GM21786 (cell line): ENCODE data around the gene TANGO2.

Source experiments
- ATAC-seq: cut with Tn5 transposase; IDR thresholded peaks from one replicate; pipeline ENCODE4 v1.9.1; 2021; ENCODE audit not compliant: unreplicated experiment

TANGO2 gene

GRCh38 chr22:20011123-20011992, 9.6 kb upstream of the TANGO2 start:
- no peak for ATAC-seq

DNA sequence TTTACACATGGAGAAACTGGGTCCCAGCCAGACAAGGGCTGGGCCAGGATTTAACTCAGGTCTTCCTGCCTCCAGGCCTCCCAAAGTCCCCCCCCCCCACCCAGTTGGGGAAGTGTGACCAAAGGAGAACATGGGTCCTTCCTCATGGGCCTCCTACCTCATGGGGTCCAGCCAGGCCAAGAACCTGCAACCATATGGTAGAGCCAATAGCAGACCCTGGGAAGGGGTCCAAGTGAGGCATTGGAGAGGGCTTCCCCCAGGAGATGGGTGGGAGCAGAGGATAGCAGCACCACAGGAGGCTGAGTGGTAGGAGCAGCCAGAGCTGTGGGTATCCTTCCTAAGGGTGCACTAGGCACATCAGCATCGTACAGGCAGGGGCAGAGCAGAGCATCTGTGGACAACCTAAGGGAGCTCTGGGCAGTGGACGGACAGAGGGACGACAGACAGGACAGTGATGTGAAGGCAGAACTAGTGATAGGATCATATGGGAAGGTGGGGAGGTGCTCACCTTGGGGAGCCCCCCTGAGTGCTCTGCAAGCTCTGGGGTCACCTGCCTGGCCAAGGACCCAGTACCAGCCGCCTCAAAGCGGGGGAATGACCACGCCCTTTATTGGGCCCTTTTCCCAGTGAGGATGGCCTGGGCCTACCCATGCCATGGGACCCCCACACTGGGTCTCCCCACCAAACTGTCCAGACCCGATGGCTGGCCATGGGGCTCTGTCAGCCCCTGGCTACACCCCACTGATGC, 8.7 kb upstream of the TANGO2 start:
- no peak for ATAC-seq

DNA sequence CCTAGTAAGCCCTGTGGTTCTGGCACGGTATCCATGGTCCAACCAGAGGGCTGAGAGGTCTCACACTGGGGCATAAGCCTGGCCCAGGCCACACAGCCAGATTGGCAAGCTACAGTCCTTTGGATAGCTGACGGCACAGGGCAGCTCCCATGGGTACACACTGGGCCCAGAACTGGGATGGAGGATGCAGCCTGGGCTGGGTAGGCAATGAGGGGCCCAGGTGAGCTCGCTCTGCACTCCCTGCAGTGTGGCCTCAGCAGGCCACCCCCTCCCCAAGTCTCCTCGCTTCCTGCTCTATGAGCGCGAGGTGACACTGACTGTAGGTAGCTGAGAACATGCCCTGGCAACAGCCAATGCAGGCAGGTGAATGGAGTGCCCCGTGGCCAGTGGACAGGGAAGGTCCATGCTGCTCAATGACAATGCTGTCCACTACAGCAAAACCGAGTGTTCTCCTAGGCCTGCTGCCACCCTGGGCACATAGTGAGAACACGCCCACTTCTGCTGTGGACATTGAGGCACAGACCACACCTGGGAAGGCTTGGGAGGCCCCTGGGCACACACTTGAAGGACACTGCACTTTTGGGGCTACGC, 8.1 kb upstream of the TANGO2 start:
- ATAC-seq: no peak

GRCh38 chr22:20013382-20013871, 7.5 kb upstream of the TANGO2 start:
- no peak for ATAC-seq

DNA sequence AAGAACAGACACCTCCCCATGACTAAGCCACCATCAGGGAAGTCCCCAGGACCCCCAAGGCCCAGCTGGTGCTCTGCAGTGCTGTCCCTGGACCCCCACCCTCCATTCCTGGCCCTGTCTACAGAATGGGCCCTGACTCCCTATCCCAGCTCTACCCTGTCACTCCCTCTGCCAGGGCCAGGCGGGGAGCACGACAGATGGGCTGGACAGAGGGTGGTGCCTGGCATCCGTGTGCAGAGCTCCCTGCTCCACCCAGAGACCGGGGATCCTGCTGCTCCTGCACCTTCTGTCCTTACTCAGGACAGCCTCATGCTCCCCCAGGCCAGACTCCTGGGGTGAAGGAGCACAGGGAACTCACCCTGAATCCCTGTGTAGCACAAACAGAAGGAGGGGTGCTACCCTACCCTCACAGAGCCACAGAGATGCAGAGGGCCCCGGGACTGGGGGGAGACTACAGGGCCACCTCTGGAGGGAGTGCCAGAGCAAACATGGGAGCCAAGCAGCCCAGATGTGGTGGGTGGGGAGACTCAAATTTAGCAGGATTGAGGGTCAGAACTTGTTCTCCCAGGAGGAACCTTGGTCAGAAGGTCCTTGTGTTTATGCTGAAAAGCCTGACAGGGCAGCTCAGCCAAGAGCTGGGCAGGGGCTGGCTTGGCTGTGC, 6.3 kb upstream of the TANGO2 start:
- ATAC-seq: no peak

DNA sequence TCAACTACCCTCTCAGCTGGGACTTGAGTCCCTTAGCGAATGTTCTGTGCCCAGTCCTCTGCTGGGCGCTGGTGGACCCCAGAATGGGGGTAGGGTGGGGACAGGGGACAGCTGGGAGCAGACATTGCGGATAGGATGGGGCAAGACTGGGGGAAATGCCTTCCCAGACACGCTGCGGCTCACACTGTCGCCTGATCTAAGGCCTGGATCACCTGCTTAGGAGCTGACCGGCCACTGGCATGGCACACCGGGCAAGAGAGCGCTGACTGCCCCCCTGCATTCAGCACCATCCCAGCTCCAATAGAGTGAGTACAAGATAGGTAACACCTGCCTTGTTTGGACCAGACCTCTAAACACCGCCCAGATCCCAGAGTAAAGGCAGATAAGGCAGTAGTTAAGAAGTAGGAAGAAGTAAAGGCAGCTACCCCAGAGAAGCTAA, 5.7 kb upstream of the TANGO2 start:
- no peak for ATAC-seq

- no peak for ATAC-seq
Measured at GRCh38 chr22:20015971-20016733, 4.8 kb upstream of the TANGO2 start.

DNA sequence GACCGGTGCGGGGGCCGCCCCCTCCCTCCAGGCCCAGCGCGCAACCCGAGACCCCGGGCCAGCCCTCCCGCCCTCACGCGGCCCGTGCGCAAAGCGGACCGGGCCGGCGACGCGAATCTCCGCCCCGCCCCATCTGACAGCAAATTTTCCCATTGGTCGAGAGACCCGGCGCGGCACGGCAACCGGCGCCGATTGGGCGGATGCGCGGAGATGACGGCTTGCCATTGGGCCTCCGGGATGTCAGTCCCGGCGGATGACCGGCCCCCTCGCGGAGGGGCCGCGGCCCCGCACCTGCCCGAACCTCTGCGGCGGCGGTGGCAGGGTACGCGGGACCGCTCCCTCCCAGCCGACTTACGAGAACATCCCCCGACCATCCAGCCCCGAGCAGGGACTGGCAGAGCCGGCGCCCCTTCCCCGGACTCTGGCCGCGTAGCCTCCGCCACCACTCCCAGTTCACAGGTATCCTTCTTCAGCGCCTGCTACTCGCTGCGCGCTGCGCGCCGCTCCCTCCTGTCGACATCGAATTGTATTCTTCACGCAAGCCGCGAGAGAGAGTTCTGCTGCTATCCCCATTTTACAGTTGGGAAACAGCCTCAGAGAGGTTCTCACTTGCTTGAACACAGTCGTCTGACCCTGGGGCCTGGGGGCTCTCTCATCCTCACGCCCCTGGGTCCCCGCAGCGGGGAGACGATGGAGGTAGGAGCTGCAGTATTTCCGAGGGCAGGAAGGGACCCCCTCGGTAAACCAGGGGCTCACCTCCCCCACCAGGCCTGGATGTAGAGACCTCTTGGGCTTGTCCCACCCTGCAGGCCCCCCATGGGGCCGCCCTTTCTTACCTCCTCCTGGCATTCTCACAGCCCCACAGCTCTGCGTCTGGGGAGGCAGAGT, 3.9 kb upstream of the TANGO2 start, which contains the start of gene ARVCF:
TSS of gene ARVCF (minus strand) at position 90 of the 888 bp plus-strand sequence. CDS start 26,029 bp downstream, outside the sequence.
- ATAC-seq: no peak

- ATAC-seq: no peak
Measured at GRCh38 chr22:20017622-20017958, 3.3 kb upstream of the TANGO2 start.

GRCh38 chr22:20018001-20018400, 2.9 kb upstream of the TANGO2 start:
- no peak for ATAC-seq

DNA sequence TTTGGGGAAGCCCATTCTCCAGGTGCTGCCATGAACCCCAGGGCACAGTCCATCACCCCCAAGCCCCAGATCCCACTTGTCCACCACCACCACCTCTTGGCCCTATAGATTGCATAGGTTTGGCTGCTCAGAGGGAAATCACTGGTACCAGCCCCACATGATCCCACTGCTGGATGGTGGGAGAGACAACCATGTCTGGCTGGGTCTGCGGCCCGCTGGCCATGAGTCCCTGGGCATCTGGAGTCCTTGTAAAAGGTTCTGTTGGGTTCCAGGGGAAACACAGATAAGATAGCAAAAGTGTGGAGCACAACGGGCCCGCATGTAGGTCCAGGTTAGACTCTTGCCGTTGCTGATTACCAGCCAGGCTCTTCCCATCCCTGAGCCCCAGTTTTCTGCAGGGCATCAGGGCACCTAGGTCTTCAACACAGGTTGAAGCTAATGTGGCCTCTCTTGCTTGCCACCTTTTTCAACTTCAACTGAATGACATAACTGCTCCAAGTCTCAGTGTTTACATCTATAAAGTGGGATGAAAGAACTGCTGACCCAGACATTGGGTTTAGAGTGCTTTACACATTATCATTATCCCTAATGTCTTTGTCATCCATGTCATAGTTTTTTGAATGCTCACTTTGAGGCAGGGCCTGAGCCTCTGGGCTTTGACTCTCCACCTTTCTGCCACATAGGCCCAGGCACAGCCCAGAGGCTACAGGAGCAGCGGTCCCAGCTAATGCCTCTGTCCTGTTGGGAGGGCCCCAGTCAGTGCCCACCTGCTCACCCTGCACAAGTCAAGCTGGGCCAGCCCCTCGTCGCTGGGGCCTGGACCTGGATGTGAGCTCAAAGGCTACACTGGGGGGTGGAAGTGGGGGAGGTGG, 1.0 kb upstream of the TANGO2 start:
- no peak for ATAC-seq

GRCh38 chr22:20021196-20022181, 579 bp downstream of the TANGO2 start:
- ATAC-seq: no peak

- ATAC-seq: no peak
Measured at GRCh38 chr22:20022231-20022977, 1.5 kb downstream of the TANGO2 start.

DNA sequence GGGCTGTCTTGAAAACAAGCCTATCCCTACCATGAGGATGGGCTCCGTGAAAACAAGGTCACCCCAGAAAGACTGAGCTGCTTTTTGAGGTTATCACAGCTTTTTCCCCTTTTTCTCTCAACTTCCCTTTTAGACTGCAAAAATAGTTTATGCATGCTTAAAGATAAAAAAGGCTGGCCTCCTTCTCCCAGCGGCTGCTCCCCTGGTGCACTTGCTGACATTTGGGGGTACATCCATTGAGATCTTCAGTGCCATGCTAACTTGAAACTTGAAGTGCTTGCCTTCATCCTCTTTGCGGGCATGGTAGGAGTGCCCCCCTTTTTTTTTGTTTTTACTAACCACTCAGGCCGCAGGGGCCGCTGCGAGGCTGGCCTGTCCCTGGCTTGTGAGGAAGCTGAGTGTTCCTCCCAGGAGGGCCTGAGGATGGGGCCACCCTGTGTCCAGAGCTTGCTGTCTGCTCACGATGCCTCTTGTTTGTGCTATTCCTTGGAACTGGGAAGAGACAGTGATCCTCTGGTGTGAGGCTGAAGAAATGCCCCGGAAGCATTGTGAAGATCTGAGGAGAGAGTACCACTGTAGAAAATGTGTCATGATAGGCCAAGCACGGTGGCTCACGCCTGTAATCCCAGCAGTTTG, 2.2 kb downstream of the TANGO2 start:
- no peak for ATAC-seq

DNA sequence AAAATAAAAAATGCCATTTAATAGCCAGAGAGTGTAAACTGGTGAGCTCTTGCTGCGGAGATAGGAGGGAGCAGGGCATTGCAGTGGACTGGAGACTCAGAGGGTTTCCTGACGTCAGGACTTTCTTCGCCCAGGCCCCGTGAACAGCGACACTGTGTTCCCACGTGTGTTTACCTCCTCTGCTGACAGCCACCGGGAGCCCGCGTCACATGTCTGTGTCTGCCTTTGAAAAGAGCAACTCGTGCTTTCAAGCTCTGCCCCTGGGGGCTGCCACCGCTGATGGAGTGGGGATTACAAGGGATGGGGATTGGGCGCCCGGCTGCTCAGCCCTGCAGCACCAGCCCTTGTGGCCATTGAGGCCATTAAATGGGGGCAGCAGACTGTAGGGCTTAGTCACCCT, 3.3 kb downstream of the TANGO2 start:
- no peak for ATAC-seq
